ENCODE measurements around the gene SMYD4.
"Not testable (repeated sequence)": the region's sequence is repeated elsewhere in the genome, so short reads cannot be mapped to it uniquely, and the experiment has no call there.

SMYD4 gene

GRCh38 chr17:1829592-1830257, at the start of gene SMYD4, which contains the start of gene RPA1:
Gene SMYD4 (minus strand): TSS chr17:1829902. CDS start chr17:1827994, 1,908 bp downstream.
Gene RPA1 (plus strand): TSS chr17:1830005. CDS start chr17:1830094, 89 bp downstream.
- DNase-seq: peak; percentile 82

DNA sequence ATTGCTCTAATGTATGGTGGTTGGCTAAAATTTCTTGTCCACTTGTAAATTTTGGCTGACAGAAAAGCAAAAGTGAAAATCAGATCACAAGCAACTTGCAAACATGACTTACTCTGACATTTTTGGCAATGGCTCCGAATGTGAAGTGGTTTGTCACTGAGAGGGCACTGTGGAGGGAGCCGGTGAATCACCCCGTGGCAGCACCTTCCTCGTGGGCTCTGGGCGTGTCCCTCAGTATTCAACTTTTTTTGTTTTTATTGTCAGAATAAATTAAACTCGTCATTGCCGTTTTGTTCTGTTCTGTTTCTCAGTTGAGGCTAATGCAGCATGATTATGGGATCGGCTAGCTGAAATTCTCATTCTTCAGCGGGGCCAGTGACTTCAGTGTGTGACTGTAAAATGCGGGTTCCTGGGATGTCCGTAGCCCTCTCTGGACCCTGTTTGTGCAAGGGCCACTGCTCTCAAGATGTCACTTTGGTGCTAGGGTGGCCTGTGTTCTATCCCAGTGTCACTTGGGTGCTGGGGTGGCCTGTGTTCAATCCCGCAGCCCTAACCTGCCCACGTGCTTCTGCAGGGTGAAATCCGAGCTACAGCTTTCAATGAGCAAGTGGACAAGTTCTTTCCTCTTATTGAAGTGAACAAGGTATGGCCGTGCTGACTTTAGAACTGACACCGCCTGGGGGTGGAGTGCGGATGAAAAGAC, 48.9 kb upstream of the SMYD4 start:
- DNase-seq: no peak

DNA sequence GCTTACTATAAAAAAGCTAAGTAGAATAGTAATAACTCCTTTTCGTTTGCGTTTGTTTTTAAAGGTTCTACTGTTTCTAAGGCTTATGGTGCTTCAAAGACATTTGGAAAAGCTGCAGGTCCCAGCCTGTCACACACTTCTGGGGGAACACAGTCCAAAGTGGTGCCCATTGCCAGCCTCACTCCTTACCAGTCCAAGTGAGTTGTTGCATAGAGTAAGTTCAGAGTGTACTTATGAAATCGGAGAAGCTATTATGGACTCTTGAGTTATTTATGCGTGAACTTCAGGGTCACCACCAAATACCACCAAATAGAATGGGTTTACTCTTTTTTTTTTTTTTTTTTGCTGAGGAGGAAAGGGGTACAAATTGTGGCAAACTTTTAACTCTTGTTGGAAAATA, 45.9 kb upstream of the SMYD4 start:
- DNase-seq: no peak

DNA sequence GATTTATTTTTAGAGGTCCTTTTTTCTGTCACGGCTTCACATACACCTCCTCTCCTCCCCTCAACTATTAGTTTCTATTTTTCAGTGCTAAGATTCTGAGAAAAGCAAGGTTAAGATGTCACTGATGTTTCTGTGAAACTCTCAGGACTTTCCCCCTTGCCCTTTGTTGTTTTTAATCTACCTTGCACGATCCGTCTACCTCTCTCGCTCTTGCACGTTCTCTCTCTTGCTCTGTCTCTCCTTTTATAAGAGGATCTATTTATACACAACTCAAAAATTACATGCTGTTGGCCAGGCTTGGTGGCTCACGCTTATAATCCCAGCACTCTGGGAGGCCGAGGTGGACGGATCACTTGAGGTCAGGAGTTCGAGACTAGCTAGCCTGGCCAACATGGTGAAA, 43.7 kb upstream of the SMYD4 start:
- DNase-seq: no peak

- no peak for DNase-seq
Observed at GRCh38 chr17:1872976-1873375, 43.3 kb upstream of the SMYD4 start.

- DNase-seq: no peak
Observed at GRCh38 chr17:1872254-1872653, 42.6 kb upstream of the SMYD4 start.

DNA sequence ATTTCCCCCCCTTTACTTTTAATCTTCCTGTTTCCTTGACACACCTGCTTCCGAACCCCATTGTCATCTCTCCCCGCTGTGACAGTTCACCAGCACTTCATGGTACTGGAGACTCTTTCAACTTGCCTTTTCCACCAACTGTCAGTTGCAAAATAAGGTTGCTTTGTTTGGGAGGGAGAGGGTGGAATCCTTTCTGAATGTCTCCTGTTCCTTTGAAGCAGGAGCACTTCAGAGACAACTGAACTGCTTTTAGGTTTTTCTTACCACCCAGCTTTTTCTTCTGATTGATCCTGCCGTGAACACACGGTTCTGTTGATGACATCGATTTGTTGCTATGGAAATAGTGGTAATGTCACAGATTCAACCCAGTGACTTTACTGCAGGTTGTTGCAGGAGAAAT, 42.1 kb upstream of the SMYD4 start:
- no peak for DNase-seq

GRCh38 chr17:1870592-1870991, 40.9 kb upstream of the SMYD4 start:
- DNase-seq: no peak

GRCh38 chr17:1868090-1868489, 38.4 kb upstream of the SMYD4 start:
- no peak for DNase-seq

GRCh38 chr17:1867307-1867706, 37.6 kb upstream of the SMYD4 start:
- no peak for DNase-seq

DNA sequence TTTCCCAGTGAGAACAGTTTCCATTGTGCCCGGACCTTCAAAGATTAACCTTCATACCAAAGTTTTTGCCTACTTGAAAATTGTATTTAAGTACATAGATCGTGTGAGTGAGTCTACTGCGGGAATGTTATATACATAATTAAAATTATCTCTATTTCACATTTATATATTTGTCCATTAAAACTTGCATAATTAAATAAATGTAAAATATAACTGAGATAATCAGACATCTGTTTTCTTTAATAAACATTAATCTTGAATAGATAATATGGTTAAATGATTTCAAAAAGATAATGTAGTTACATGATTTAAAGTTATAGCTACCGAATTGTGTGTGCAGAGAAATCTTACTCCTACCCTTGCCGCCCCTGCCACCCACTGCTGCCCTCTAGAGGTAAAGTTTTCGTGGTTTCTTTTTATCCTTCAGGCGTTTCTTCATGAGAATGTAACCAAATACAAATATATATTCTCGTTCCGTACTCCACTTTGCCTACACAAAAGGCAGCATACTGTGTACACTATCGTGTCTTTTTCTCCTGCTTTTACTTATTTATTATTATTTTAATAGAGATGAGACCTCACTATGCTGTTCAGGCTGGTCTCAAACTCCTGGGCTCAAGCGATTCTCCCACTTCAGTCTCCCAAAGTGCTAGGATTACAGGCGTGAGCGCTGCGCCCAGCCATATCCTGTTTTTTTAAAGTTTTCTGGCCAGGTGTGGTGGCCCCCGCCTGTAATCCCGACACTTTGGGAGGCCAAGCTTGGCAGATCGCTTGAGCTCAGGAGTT, 35.7 kb upstream of the SMYD4 start:
- no peak for DNase-seq

- DNase-seq: no peak
Observed at GRCh38 chr17:1861391-1862010, 31.8 kb upstream of the SMYD4 start.

DNA sequence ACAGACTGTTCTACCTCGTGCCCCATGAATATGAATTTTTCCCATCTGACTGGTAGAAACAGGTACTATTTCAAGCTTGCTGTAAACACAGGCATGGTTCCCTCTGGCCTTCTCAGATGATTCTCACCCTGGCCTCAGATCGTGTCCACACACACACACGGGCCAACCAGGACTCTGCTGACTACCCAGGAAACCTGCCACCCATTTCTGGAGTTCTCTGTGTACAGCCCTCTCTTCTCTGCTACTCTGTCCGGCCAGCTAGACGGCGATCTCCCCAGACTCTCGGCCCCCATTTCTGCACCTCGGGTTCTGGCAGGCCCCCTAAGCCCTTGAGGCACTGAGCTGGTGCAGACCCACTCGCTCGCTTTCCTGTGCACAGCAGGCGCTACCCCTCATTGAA, 31.3 kb upstream of the SMYD4 start:
- DNase-seq: no peak

GRCh38 chr17:1856462-1856861, 26.8 kb upstream of the SMYD4 start:
- DNase-seq: not testable (repeated sequence)

GRCh38 chr17:1853698-1854097, 24.0 kb upstream of the SMYD4 start:
- no peak for DNase-seq

DNA sequence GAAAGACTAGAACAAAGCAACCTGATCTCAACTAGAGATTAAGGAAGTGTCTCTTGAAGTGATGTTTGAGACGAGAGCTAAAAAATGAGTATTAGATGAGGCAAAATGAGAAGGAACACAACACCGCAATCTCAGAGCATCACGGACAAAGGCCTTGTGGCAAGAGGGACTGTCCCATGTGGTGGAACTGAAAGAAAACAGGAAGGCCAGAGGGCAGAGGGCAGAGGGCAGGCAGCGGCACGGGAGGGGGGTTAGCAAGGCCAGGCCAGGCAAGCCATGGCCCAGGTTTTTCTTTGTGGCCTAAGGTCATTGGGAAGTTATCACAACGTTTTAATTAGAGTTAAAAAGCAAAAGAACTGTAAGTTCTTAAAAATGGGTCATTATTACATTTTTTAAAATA, 22.6 kb upstream of the SMYD4 start:
- no peak for DNase-seq

DNA sequence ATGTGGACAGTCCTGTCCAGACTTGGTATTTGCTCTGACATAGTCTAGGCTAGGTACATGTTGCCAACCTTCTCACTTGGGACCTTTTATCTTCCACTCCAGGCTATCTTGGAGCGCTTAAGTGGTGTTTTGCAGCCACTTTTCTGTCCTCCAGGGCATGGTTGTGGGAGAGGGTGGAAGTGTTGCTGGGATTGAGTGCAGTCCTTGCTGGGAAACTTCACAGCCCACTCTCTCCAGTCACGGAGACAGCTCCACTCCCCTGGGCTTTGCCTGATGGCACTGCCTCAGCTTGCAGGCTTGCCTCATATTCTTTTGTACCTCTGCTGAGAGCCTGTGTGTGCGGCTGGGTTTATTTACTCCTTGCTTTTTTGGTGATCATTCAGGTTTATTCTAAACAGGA, 17.5 kb upstream of the SMYD4 start:
- DNase-seq: no peak

GRCh38 chr17:1843947-1844346, 14.2 kb upstream of the SMYD4 start:
- DNase-seq: no peak

DNA sequence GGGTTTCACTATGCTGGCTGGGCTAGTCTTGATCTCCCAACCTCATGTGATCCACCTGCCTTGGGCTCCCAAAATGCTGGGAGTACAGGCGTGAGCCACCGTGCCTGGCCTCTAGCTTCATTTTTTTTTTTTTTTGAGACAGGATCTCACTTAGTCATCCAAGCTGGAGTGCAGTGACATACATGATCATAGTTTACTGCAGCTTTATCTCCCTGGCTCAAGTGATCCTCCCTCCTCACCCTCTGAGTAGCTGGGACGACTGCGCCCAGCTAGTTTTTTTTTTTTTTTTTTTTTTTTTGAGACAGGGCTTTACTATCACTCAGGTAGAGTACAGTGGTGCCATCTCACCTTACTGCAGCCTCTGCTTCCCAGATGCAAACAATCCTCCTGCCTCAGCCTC, 9.8 kb upstream of the SMYD4 start:
- DNase-seq: no peak

DNA sequence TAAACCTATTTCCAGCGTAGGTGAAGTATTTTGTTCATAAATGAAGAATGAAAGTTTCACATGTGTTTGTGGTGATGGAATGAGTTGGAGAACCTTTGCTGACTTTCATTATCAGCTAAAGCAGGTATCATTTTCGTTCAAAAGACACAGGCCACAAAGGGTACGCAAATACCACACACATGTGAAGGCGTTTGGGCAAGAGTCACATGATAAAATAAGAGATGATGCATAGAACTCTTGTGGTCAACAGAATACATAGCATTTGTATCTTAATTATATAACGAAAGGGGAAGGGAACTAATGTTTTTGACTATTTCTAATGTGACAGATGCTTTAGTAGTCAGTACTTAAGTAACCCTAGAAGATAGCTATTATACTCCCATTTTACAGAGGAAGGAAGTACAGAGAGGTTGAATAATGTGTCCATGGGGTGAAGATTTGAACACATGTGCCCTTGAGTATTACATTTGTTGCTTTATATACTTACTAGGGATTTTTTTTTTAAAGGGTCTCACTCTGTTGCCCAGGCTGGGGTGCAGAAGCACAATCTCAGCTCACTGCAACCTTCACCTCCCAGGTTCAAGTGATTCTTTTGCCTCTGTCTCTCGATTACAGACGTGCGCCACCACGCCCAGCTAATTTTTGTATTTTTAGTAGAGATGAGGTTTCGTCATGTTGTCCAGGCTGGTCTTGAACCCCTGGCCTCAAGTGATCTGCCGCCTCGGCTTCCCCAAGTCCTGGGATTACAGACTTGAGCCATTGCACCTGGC, 4.9 kb upstream of the SMYD4 start:
- DNase-seq: no peak

GRCh38 chr17:1830288-1830687, 586 bp upstream of the SMYD4 start:
- no peak for DNase-seq

GRCh38 chr17:1829216-1829591, 498 bp downstream of the SMYD4 start:
- DNase-seq: no peak
